Medulla oblongata (tissue), 1 donor: ENCODE data around the gene GPR101.

ENCODE experiments used
- DNase-seq: peaks from one replicate; pipeline ENCODE4 v3.0.0-alpha.2; 2015; ENCODE audit errors: extremely low spot score

GPR101 gene

GRCh38 chrX:137033774-137034507 is at the start of gene GPR101:
GPR101 (minus strand) TSS chrX:137033995; CDS start chrX:137031674, 2,321 bp downstream.
- no peak for DNase-seq

- DNase-seq, result no peak
These were observed 47.4 kb upstream of the GPR101 start for GRCh38 chrX:137081239-137081638.

GRCh38 chrX:137072396-137072795 is 38.6 kb upstream of the GPR101 start:
- no peak for DNase-seq

- no peak for DNase-seq
These were observed 37.8 kb upstream of the GPR101 start for GRCh38 chrX:137071596-137071995.

- DNase-seq, result no peak
These were observed 33.4 kb upstream of the GPR101 start for GRCh38 chrX:137067147-137067546.

GRCh38 chrX:137062915-137063617 is 29.3 kb upstream of the GPR101 start:
- no peak for DNase-seq

GRCh38 chrX:137058339-137059127 is 24.7 kb upstream of the GPR101 start:
- no peak for DNase-seq

- DNase-seq, result no peak
These were observed 18.9 kb upstream of the GPR101 start for GRCh38 chrX:137052643-137053235.

GRCh38 chrX:137051978-137052642 is 18.3 kb upstream of the GPR101 start:
- peak; percentile 50 for DNase-seq

- DNase-seq, result no peak
These were observed 11.1 kb upstream of the GPR101 start for GRCh38 chrX:137044893-137045292.

- no peak for DNase-seq
These were observed 9.9 kb upstream of the GPR101 start for GRCh38 chrX:137043736-137044135.

GRCh38 chrX:137041329-137041728 is 7.5 kb upstream of the GPR101 start:
- DNase-seq, result no peak

GRCh38 chrX:137040113-137040794 is 6.5 kb upstream of the GPR101 start:
- no peak for DNase-seq

GRCh38 chrX:137034508-137034872 is 695 bp upstream of the GPR101 start:
- DNase-seq, result no peak

- DNase-seq, result no peak
These were observed 688 bp downstream of the GPR101 start for GRCh38 chrX:137032841-137033773.

- no peak for DNase-seq
These were observed 1.5 kb downstream of the GPR101 start for GRCh38 chrX:137032341-137032694.

- peak; percentile 8 for DNase-seq
These were observed 2.1 kb downstream of the GPR101 start for GRCh38 chrX:137031517-137032340.

GRCh38 chrX:137031039-137031438 is 2.8 kb downstream of the GPR101 start:
- DNase-seq, result no peak

- no peak for DNase-seq
These were observed 5.1 kb downstream of the GPR101 start for GRCh38 chrX:137028699-137029098.
